MCF 10A (cell line): ENCODE data around the gene HARBI1. TPM values are rescaled to one million over a fixed set of nuclear protein-coding genes. Genes with fewer than 3 reads are reported as not detected.

Experiments
- BruUV-seq: library from RNA; stranded (reverse); fragments of 400-500 nt; replicated peaks from 2 replicates; lab custom pipeline; 2021; lab: Mats Ljungman, UMichigan
- CTCF ChIA-PET: fragments of 300-600 bp; sonication (Branson Sonifier 250); formaldehyde crosslinking; extraction: SDS; loops from one replicate; lab custom pipeline; 2021; ENCODE audit warnings: antibody characterized with exemption, inconsistent platforms; lab: Yijun Ruan, JAX
- POLR2A ChIA-PET: fragments of 300-600, 350-650 bp; sonication (Branson Sonifier 250); formaldehyde crosslinking; extraction: SDS; loops from one replicate; lab custom pipeline; 2020; ENCODE audit warnings: antibody characterized with exemption, inconsistent platforms; lab: Yijun Ruan, JAX
- DNase-seq: peaks from one replicate; pipeline ENCODE4 v3.0.0-alpha.2; 2018; ENCODE audit not compliant: unreplicated experiment
- H3K27ac Mint-ChIP-seq: one replicate; pipeline ENCODE4 v1.8.0; 2022; ENCODE audit warnings: mild to moderate bottlenecking, low read depth, mixed read lengths; ENCODE audit not compliant: unreplicated experiment
- H3K27me3 Mint-ChIP-seq: one replicate; pipeline ENCODE4 v1.8.0; 2022; ENCODE audit warnings: mixed read lengths; ENCODE audit not compliant: insufficient read depth, unreplicated experiment
- H3K36me3 Mint-ChIP-seq: one replicate; pipeline ENCODE4 v1.8.0; 2022; ENCODE audit warnings: mild to moderate bottlenecking, moderate library complexity, mixed read lengths; ENCODE audit not compliant: insufficient read depth, unreplicated experiment
- H3K4me1 Mint-ChIP-seq: one replicate; pipeline ENCODE4 v1.8.0; 2022; ENCODE audit warnings: mixed read lengths; ENCODE audit not compliant: insufficient read depth, unreplicated experiment
- H3K4me3 Mint-ChIP-seq: one replicate; pipeline ENCODE4 v1.8.0; 2022; ENCODE audit warnings: mild to moderate bottlenecking, moderate library complexity, mixed read lengths; ENCODE audit not compliant: unreplicated experiment
- H3K9me3 Mint-ChIP-seq: one replicate; pipeline ENCODE4 v1.8.0; 2022; ENCODE audit warnings: mixed read lengths; ENCODE audit not compliant: unreplicated experiment
- CTCF ChIP-seq: fragments of 200-600 bp; IDR thresholded peaks from one replicate; pipeline ENCODE4 v1.8.0; 2022; ENCODE audit warnings: antibody characterized with exemption, mild to moderate bottlenecking; ENCODE audit not compliant: unreplicated experiment
- intact Hi-C: fragments of 100-400 bp; cut with micrococcal nuclease; formaldehyde crosslinking; loops from 2 replicates; pipeline ENCODE4 v1.14.1; 2022
- total RNA-seq: library from RNA; stranded (reverse); gene quantifications from 2 replicates; pipeline ENCODE4 v1.2.3, GENCODE V29; 2022

Gene HARBI1
- total RNA-seq, 1 experiment from 2014 or later, result 6.8 TPM

GRCh38 chr11:46639197-46639839 lies 22.3 kb upstream of the HARBI1 start:
- intact Hi-C loops, result no loop called here

GRCh38 chr11:46637546-46637945 lies 20.5 kb upstream of the HARBI1 start:
- Mint-ChIP-seq H3K36me3 (peaks cover 31% of the 10 kb centered on the region), H3K4me1 (no peaks in the 10 kb centered on the region), H3K4me3 (no peak overlapping the region), H3K9me3 (no peaks in the 10 kb centered on the region), H3K27me3 (no peaks in the 10 kb centered on the region), H3K27ac (no peak overlapping the region)
- intact Hi-C loops, result no loop called here
- no peak for TF ChIP-seq CTCF
- BruUV-seq, result no TSS peak
- ChIA-PET CTCF (interaction anchor here (0.6 to 0.8 kb wide), 4 partner anchors 46 to 869 kb away, joined by 3 read pairs; no protein-coding TSS in a partner anchor), POLR2A (interaction anchor here (0.9 to 1.4 kb wide), 2 partner anchors 9 to 19 kb away, joined by 3 to 4 read pairs; no protein-coding TSS in a partner anchor)
- DNase-seq, result no peak

More at GRCh38 chr11:46639197-46639839, 22.3 kb upstream of the HARBI1 start:
- no peaks in the 10 kb centered on the region for H3K4me1 Mint-ChIP-seq
- POLR2A ChIA-PET, result interaction anchor here (0.7 to 1.2 kb wide), 3 partner anchors 14 to 48 kb away, joined by 3 read pairs; no protein-coding TSS in a partner anchor
- no peak for TF ChIP-seq CTCF
- CTCF ChIA-PET, result interaction anchor here (0.7 kb wide), 1 partner anchor 28 kb away, joined by 5 read pairs; no protein-coding TSS in a partner anchor
- no peak for DNase-seq
- no TSS peak for BruUV-seq
- no peaks in the 10 kb centered on the region for H3K27me3 Mint-ChIP-seq
- H3K27ac Mint-ChIP-seq, result no peak overlapping the region
- no peaks in the 10 kb centered on the region for H3K9me3 Mint-ChIP-seq
- H3K4me3 Mint-ChIP-seq, result no peak overlapping the region
- peaks cover 37% of the 10 kb centered on the region for H3K36me3 Mint-ChIP-seq

GRCh38 chr11:46635557-46636139 lies 18.6 kb upstream of the HARBI1 start:
- CTCF ChIA-PET, result no interaction called here
- BruUV-seq, result no TSS peak
- intact Hi-C loops, result no loop called here
- H3K27ac Mint-ChIP-seq, result no peak overlapping the region
- H3K4me1 Mint-ChIP-seq, result no peaks in the 10 kb centered on the region
- POLR2A ChIA-PET, result interaction anchor here (0.6 kb wide), 1 partner anchor 17 kb away, joined by 3 read pairs; no protein-coding TSS in a partner anchor
- no peak for TF ChIP-seq CTCF
- no peak overlapping the region for H3K4me3 Mint-ChIP-seq
- H3K27me3 Mint-ChIP-seq, result no peaks in the 10 kb centered on the region
- no peaks in the 10 kb centered on the region for H3K9me3 Mint-ChIP-seq
- DNase-seq, result no peak
- peaks cover 33% of the 10 kb centered on the region for H3K36me3 Mint-ChIP-seq
